Activated CD4-positive, CD25-positive, alpha-beta regulatory T cell treated with anti-CD3 and anti-CD28 coated beads, Interleukin-2, amount 50 U/mL, for 16 hours (primary cell): ENCODE results near the gene VDR.
"Not testable (repeated sequence)": the region's sequence is repeated elsewhere in the genome, so short reads cannot be mapped to it uniquely, and the experiment has no call there.

Experiments
- DNase-seq: peaks from one replicate; pipeline ENCODE4 v3.0.0-alpha.2; 2020; ENCODE audit warnings: low read depth, low spot score

VDR gene

DNA sequence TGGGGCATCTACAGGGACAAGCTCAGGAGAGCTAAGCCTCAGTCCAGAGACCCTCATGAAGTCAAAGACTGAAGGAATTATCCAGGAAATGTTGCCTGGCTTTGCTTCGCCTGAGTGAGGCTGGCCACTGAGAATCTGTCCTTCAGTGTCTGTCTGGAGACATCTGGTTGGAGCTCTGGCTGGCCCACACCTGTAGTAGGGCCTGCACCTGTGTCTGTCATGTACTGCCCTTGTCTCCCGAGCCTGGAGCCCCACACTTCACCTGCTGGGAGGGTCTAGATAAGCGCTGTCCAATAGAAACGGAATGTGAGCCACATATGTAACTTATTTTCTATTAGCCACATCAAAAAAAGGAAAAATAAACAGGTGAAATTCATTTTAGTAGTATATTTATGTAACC, 75.2 kb downstream of the VDR start:
- DNase-seq = no peak

DNA sequence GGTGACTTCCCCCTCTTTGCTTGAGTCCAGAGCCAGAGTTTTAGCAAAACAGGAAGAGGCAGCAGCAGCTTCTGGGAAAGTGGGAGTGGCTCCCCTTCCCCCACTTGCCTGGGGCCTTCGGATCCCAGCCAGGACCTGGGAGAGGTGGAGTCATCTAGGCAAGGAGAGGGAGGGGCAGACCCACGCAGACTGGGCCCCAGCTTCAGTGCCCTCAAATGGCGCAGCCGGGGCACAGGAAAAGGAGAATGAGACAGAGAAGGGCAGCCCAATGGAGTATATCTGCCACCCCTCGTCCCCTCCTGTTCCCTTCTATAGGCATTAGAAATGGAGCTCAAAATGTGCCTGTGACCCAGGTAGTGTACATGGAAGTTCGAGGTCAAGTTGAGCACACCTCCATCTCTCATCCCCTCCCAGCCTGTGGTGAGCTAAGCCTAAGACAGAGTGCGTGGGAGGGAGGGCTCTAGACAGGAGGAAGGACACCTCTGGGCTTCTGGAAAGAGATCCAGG, 75.8 kb downstream of the VDR start:
- DNase-seq = no peak

DNA sequence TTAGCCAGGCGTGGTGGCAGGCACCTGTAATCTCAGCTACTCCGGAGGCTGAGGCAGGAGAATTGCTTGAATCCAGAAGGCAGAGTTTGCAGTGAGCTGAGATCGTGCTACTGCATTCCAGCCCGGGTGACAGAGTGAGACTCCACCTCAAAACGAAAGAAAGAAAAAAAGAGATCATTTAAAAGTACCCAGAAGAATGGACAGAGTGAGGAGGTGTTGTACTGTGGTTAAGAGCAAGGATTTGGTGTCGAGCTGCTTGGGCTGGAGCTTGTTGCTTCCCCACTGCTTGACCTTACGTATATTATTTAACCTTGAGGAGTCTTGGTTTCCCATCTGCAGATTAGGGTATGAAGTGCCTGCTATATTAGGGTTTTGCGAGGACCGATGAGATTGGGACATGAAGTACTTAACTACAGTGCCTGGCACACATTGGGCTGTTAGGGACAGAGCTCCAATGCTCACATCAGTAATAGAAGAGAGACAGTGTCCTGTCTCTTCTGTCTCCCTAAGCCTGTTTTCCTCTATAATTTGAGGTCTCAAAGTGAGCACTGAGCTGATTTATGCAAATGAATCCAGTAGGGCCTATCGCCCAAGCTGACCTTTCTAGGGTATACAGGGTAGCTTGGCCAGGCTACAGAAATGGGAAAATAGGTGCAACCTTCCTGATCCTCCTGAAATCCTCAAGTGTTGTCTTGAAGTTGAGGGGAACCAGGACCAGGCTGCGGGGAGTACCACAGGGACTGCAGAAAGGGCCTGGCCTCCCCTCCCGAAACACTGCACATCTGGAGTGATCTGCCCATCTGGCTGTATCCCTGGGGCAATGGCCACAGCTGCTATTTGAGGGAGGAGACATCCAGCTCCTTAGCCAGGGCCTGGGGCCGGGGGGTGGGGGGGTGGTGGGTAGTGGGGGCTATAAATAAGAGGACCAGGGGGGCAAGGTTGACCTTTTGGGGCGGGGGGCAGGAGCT, 76.5 kb downstream of the VDR start:
- DNase-seq = no peak

DNA sequence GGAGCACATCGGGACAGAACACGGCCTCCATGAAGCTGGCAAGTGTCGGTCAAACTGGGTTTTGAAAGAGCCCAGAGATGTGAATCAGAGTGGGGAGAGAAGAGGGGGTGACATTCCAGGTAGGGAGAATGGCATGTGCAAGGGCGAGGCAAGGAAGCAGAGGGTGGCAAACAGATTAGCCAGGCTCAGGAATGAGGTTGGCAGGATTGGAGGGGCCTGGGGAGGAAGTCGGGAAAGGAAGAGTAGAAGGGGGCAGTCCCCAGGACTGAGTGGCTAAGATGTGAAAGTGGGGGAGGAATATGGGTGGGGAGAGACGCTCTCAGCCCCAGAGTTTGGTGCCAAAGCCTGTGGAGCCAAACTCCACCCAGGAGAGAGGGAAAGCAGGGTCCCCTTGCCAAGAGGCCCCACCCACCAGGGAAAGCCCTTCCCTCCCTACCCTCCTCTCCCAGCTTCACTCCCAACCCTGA, 79.6 kb downstream of the VDR start:
- no peak for DNase-seq

DNA sequence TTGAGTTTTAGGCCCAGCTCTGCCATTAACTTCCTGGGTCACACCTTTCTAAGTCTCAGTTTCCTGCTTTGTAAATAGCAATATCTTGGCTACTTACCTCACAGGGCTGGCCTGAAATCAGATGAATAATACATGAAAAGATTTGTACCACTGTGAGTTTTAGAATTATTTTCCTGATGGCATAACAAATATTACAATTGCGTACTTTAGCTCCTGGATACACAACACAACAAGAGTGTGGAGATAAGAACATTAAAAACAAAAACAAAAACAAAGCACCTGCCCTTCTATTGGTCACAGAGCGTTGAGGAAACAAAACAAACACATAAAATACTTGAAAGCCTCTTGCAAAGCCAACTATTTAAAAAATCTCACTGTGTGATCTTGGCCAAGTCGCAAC, 80.2 kb downstream of the VDR start:
- no peak for DNase-seq

DNA sequence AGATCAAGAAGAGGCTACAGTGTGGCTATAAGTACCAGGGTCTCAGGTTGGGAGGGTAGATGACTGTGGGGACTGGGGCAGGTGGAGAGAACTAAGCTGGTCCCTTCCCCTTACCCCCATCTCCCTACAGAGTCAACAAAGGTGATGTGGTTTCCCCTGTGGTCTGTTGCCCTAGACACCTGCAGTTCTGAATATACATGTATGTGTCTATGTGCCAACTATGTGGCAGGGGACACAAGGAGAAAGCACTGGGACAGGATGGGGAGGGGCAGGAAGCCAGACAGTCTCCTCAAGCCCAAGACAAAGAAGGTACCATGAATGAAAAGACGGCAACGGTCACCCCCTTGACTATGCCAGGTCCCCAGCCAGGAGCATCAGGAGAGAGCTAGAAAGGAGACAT, 80.6 kb downstream of the VDR start:
- no peak for DNase-seq

DNA sequence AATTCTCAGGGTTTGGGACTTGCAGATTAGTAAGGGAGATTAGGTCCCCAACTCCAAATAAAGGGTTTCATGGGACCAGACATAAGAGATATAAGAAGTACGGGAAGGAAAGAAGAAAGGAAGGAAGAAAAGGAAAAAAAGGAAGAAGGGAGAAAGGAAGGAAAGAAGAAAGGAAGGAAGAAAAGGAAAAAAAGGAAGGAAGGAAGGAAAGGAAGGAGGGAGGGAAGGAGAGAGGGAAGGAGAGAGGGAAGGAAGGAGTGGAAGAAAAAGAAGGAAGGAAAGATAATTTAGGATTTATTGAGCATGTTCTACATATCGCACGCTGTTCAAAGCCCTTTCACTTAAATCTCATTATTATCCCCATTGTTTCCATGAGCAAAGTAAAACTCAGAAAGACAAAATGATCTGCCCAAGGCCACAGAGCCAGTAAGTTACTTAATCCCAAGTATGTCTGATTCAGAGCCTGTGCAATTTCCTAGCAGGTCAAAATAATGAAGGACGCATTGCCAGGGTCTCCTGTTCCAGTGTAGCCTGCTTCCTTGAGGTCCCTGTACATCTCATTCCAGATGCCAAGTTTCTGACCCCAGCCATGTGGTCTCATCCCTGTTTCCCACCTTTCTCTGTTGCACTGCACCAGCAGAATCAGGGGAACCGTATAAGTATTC, 81.2 kb downstream of the VDR start:
- no peak for DNase-seq

DNA sequence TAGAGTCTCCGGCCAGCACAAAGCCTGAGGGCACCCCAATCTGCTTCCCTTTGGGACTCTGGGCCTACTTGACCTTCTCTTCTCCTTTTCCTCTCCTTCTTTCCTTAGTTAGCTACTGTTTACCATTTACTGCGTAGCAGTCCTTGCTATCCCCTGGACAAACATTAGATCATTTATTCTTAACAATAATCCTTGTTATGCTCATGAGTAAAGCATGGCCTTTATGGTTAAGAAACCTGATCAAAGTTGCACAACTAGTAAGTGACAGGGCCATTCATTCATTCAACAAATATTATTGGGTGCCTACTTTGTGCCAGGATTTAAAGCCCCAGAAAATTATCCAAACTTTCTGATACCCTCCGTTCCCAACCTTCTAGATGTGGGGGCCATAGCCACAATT, 81.9 kb downstream of the VDR start:
- DNase-seq = no peak

DNA sequence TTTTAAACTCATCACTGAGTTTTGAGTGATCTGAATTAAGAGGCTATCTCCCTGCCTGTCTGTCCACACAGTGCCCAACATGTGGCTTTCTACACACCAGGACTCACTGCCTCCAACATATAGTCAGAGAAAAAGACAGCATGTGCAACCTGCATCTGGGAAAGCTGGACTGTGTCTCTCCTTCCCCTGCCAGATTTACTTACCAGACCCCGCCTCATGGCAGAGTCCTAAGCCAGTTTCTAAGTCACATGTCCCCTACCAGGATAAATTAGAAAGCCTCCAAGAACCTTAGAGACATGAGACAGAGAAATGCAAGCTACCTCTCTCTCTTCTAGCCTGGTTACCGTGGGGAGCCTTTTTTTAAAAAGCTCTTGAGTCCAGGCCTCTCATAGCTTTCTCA, 82.4 kb downstream of the VDR start:
- DNase-seq = no peak

DNA sequence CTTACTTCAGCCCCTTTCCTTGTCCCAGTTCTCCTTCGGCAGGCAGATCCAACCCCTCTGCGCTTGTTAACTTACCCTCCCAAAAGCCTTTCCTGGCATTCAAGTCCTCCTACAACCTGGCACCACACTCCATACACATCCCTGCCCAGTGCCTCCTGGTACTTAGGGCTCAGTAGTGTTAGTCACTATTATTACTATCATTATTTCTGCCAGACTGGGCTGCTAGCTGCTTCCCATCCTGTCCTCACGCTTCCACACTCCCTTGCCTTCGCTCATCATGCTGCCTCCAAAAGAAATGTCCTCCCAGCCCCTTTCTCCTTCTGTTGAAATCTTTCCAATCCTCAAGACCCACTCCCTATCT, 83.5 kb downstream of the VDR start:
- DNase-seq = no peak

DNA sequence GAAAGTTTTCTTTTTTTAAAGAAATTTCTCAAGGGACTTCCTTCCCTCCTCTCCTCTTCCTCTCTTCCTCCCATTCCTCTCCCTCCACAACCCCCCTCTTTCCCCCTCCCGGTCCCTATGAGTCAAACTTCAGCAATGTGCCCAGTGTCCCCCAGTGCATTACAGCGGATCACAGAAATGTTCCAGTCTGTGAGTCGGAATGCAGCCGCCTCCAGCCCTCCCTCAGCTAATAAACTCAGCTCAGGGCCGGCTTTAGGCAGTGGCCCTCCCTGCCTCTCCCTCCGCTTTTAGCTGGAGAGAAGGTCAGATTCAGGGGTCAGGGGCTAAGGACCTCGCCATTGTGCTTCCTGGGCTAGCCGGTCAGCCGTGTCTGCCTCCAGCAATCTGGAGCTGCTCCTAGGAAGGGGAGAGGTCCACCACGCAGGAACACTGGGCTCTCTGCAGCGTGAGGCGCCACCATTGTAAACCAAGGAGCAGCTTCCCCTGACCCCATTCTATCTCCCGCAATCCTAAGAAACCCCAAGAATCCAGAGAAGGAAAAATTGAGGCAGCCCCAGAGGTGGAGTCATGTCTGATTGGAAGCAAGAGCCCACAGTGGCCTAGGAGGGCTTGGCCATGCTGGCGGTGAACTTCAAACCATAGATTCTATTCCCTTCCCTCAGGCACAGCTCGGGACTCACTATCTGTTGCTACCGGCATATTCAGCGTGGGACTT, 84.0 kb downstream of the VDR start:
- no peak for DNase-seq

DNA sequence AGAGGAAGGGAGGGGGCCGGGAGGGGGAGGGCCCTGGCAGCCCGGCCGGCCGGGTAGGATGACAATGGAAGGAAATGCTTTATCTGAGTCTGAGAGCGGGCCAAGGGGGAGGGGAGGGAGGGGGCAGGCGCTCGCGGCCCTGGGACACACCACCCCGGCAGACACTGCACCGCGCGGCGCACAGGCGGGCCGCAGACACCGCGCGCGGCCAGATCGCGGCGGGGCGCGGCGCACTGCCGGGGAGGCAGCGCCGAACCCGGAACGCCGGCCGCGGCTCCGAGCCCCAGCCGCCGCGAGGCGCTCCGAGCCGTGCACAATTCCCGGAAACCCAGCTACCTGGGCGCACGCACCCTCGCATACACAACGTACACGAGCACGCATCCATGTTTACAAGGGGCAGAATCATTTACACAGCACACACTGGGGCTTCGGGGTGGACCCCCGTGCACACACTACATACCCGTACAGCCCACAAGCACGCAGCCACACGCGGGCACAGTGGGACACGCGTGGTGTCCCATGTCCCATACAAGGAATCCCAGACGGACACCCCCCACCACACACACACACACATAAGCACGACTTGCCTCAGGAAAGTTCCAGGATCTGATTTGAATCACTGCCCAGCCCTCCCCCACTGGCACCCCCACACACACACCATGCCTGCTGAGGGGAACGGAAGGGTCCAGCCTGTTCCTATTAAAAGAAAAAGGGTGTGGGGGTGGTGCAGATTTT, 84.7 kb downstream of the VDR start, which contains the start of gene HDAC7:
Gene HDAC7 (minus strand): TSS at position 8 of the 735 bp plus-strand sequence. CDS start 118 bp downstream, outside the sequence.
- DNase-seq = no peak

DNA sequence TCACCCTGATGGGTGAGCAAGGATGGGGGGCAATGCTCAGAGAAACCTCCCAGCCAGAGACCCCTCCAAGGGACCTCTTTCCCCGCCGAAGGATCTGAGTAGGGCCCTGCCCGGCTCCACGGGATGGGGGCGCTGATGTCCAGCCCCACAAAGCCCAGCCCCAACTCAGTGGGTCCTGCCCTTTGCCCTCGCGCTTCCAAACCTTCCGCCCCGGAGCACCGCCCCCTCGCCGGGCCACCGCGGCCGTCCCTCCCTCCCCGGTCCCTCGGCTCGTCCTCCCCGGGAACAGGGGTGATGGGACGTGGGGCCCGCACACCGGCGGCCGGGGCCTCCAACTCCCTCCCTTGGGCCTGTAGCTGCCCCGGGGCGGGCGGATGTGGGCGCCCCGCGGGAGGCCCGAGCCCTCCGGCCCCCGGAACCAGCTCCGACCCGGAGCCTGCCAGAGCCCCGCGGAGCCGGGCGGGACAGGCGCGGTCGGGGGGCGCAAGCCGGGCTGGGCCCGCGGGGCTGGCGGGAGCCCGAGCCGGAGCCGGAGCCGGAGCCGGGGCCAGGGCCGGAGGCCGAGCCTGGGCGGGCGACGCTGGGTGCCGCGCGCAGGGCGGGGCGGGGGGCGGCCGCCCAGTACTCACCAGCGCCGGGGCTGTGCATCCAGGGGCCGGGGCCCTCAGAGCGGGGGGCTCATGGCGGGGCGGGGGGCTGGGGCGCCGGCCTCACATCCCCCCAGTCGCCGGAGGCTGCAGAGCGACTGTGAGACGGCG, 85.5 kb downstream of the VDR start:
- DNase-seq = no peak

DNA sequence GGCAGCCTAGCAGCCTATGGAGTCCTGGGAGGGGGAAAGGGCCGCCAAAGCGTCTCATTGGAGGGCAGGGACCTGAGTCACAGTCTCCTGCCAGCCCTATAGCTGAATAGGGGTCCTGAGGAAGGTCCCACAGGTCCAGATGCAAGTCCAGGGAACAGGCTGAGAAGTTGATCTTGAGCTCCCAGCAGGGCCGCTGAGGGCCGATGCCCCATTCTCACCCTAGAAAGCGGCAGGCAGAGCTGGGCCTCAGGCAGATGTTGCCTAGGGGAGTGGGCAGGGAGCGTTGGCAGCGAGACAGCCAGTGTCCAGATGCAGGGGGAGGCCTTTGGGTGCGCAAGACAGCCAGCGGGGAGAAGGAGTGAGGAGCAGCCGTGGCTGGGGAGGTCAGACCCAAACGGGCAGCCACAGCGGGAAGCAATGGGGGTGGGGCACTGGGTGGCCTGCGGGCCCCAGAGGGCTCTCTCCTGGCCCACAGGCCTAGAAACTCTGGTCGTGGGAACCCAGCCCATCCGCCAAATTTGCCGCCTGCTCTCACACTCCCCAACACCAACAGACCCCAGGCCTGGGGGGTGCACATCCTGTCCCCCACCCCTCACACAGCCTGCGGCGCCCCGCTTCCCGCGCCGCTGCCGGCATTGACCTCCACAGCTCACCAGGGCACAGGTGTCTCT, 86.2 kb downstream of the VDR start:
- no peak for DNase-seq

DNA sequence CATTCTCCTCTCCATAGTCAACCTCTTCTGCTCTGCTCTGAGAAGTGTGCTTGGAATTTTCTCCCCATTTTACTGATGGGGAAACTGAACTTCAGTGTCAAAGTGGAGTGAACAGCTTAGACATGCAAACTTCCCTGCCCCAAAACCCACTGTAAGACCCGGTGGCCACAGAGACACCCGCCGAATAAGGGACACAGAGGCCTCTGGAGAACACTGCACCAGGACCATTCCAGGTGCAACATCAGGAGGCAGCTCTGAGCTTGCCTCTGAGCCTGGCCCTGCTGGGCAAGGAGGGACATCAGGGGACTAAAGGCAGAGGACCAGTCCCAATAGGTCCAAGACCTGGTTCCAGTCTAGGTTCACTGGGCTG, 86.8 kb downstream of the VDR start:
- no peak for DNase-seq

DNA sequence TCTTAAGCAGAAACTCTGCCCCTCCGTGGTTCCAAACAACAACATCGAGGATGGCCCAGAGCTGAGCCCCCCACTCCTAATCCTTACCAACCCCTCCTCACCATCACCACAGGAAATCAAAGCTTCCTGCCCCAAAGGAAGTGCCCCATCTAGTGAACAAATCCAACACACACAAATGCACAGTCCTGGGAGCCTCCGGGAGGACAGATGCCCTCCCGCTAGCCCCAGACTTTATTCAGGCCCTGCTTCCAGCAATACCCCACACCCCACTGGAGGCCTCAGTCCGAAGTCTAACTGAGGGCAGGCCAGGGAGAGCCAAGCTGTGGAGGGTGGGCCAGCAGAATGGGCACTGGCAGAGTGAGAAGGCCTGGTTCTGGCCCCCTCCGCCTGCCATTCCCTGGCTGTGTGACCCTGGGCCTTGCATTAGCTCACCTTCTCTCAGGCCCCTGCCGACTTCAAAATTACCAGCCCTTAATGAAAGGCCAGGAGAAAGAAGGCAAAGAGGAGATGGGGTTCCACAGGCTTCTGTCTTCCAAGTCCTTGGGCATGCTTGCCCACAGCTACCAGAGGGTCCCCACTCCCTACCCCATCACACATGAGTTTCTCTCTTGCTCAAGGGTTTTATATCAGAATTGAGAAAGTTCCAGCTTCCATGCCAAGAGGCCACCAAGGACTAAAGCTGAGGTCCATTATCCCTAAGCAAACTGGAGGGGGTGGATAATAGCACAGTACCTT, 87.4 kb downstream of the VDR start:
- no peak for DNase-seq

DNA sequence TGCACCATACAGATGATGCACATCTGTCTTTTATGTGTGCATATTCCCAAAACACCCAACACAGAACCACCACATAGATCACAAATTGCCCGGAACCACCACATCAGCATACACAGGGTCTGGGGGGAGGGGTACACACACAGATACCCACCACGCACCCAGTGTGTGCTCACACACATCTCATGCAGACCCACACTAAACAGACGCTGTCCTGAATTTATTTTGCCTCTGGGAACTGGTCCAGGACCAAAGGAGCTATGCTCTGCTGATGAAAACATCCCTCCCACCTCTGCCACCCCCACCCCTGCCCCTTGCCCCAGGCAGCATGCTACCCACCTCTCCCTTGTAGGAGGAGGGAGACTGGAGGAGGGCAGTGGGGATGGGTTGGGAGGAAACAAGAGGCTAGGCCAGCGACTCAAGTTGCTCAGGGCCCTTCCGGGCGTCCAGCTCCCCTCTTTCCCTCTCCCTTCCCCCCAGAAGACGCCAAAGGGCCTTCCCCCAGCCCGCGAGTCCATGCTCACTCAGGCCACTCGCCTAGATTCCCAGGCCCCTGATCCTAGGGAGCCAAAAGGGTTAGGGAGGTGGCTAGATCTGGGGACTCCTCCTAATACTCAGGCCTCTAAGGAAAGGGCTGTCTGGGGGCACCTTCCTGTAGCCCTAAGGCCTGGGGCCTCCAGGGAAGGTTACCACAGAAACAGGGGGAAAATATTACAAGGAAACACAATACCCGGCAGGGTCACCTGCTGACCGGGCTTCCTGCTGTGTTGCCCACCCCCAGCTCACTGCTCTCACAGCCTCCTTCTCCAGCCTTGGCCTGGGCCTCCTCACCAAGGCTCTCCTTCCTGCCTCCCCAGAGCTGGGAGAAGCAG, 88.2 kb downstream of the VDR start:
- DNase-seq = no peak

DNA sequence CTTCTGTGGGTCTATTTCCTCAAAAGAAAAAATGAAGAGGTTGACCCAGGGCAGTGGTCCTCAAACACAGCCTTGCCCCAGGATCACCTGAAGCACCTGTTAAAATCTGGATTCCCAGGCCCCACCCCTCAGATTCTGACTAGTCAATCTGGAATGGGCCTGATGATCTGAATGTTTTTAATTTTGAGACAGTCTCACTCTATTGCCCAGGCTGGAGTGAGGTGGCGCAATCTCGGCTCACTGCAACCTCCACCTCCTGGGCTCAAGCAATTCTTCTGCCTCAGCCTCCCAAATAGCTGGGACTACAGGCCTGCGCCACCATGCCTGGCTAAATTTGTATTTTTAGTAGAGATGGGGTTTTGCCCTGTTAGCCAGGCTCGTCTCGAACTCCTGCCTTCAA, 89.3 kb downstream of the VDR start:
- not testable (repeated sequence) for DNase-seq
